GOT3 (cell line): ENCODE data around the gene PRKD1.

Experiments
- DNase-seq: peaks from one replicate; lab custom pipeline; 2025; ENCODE audit warnings: mixed read lengths; lab: John Stamatoyannopoulos, UW

The PRKD1 gene

GRCh38 chr14:29927376-29928116, at the start of gene PRKD1:
Gene PRKD1, minus strand, starts transcription at chr14:29927847.
- peak; percentile 2 for DNase-seq

- DNase-seq = no peak
These were observed 43.5 kb upstream of the PRKD1 start for GRCh38 chr14:29971101-29971500.

- no peak for DNase-seq
These were observed 27.4 kb upstream of the PRKD1 start for GRCh38 chr14:29955087-29955486.

GRCh38 chr14:29953501-29953900, 25.9 kb upstream of the PRKD1 start:
- DNase-seq = no peak

- DNase-seq = no peak
These were observed 16.4 kb upstream of the PRKD1 start for GRCh38 chr14:29944091-29944490.

- no peak for DNase-seq
These were observed 13.8 kb upstream of the PRKD1 start for GRCh38 chr14:29941401-29941800.

- DNase-seq = no peak
These were observed 12.8 kb upstream of the PRKD1 start for GRCh38 chr14:29940482-29940881.

- no peak for DNase-seq
These were observed 9.5 kb upstream of the PRKD1 start for GRCh38 chr14:29937116-29937515.

- no peak for DNase-seq
These were observed 2.6 kb upstream of the PRKD1 start for GRCh38 chr14:29930283-29930682.

GRCh38 chr14:29928117-29928640, 532 bp upstream of the PRKD1 start:
- DNase-seq = no peak

- DNase-seq = no peak
These were observed 809 bp downstream of the PRKD1 start for GRCh38 chr14:29926701-29927375.

GRCh38 chr14:29926228-29926627, 1.4 kb downstream of the PRKD1 start:
- no peak for DNase-seq

GRCh38 chr14:29925736-29926135, 1.9 kb downstream of the PRKD1 start:
- no peak for DNase-seq

- no peak for DNase-seq
These were observed 2.4 kb downstream of the PRKD1 start for GRCh38 chr14:29925101-29925722.

GRCh38 chr14:29919845-29920244, 7.8 kb downstream of the PRKD1 start:
- DNase-seq = no peak

- no peak for DNase-seq
These were observed 8.7 kb downstream of the PRKD1 start for GRCh38 chr14:29918981-29919380.

- no peak for DNase-seq
These were observed 14.1 kb downstream of the PRKD1 start for GRCh38 chr14:29913566-29913965.

GRCh38 chr14:29911810-29912209, 15.8 kb downstream of the PRKD1 start:
- no peak for DNase-seq

GRCh38 chr14:29908652-29909577, 18.7 kb downstream of the PRKD1 start:
- no peak for DNase-seq

GRCh38 chr14:29906256-29906870, 21.3 kb downstream of the PRKD1 start:
- no peak for DNase-seq

- DNase-seq = no peak
These were observed 22.1 kb downstream of the PRKD1 start for GRCh38 chr14:29905543-29905942.
